ENCODE results near the gene OR5M3.

- no peak for TF ChIP-seq FIP1L1 (IDR thresholded peaks at IDR 0.05; ENCODE audit: low read depth, low read length, poor library complexity, severe bottlenecking)
- TF ChIP-seq LCOR (CRISPR knock-in tag; IDR thresholded peaks at IDR 0.05), result no peak
- no peak for TF ChIP-seq ESRRA (IDR thresholded peaks at IDR 0.05; ENCODE audit: borderline replicate concordance, low read depth)
- TF ChIP-seq POLR2A (conservative IDR thresholded peaks at IDR 0.05), result no peak
- TF ChIP-seq CTCF (IDR thresholded peaks at IDR 0.05 in 2 of 3, conservative IDR thresholded peaks at IDR 0.05 in 1 of 3; ENCODE audit: insufficient read depth in 2 of 3, low read depth in 1 of 3, low read length in 3 of 3), result no peak
- no peak for TF ChIP-seq RAD21 (CRISPR knock-in tag; conservative IDR thresholded peaks at IDR 0.05 in 1 of 2, IDR thresholded peaks at IDR 0.05 in 1 of 2)
- no peak for TF ChIP-seq ZNF282 (CRISPR knock-in tag; IDR thresholded peaks at IDR 0.05)
- TF ChIP-seq REST (IDR thresholded peaks at IDR 0.05; ENCODE audit: borderline replicate concordance), result no peak
- TF ChIP-seq REST (CRISPR knock-in tag; IDR thresholded peaks at IDR 0.05; ENCODE audit: low read depth), result no peak
- no peak for TF ChIP-seq ZNF175 (CRISPR knock-in tag; IDR thresholded peaks at IDR 0.05; ENCODE audit: low read depth)
Observed at GRCh38 chr11:56495117-56495516, 22.0 kb upstream of the OR5M3 start.

Measured in K562 (cell line).